Ammon's horn (tissue), 1 donor: Measurements from ENCODE around the gene SRD5A1.

Experiments used
- DNase-seq: peaks from one replicate; pipeline ENCODE4 v3.0.0-alpha.2; 2016; ENCODE audit warnings: low spot score

SRD5A1 gene

GRCh38 chr5:6604341-6604740, 28.9 kb upstream of the SRD5A1 start:
- no peak for DNase-seq

GRCh38 chr5:6604946-6605345, 28.3 kb upstream of the SRD5A1 start:
- DNase-seq = no peak

GRCh38 chr5:6606884-6607558, 26.2 kb upstream of the SRD5A1 start:
- DNase-seq = no peak

- DNase-seq = no peak
Observed at GRCh38 chr5:6607559-6607936, 25.7 kb upstream of the SRD5A1 start.

- no peak for DNase-seq
Observed at GRCh38 chr5:6608016-6608415, 25.2 kb upstream of the SRD5A1 start.

- DNase-seq = no peak
Observed at GRCh38 chr5:6611334-6612256, 21.6 kb upstream of the SRD5A1 start.

GRCh38 chr5:6615034-6615815, 18.0 kb upstream of the SRD5A1 start:
- no peak for DNase-seq

GRCh38 chr5:6616632-6617031, 16.6 kb upstream of the SRD5A1 start:
- DNase-seq = no peak

- no peak for DNase-seq
Observed at GRCh38 chr5:6623228-6623627, 10.0 kb upstream of the SRD5A1 start.

- DNase-seq = no peak
Observed at GRCh38 chr5:6623941-6624340, 9.3 kb upstream of the SRD5A1 start.

- DNase-seq = no peak
Observed at GRCh38 chr5:6626508-6626907, 6.7 kb upstream of the SRD5A1 start.

- no peak for DNase-seq
Observed at GRCh38 chr5:6631441-6631840, 1.8 kb upstream of the SRD5A1 start.

- DNase-seq = peak; percentile 14
Observed at GRCh38 chr5:6632324-6632887, 834 bp upstream of the SRD5A1 start.

GRCh38 chr5:6633469-6634245, 417 bp downstream of the SRD5A1 start:
- no peak for DNase-seq

GRCh38 chr5:6634306-6634705, 1.1 kb downstream of the SRD5A1 start:
- no peak for DNase-seq

- no peak for DNase-seq
Observed at GRCh38 chr5:6634788-6635430, 1.7 kb downstream of the SRD5A1 start.

- DNase-seq = no peak
Observed at GRCh38 chr5:6636293-6636692, 3.1 kb downstream of the SRD5A1 start.

- no peak for DNase-seq
Observed at GRCh38 chr5:6637022-6637421, 3.8 kb downstream of the SRD5A1 start.

GRCh38 chr5:6637590-6637989, 4.3 kb downstream of the SRD5A1 start:
- no peak for DNase-seq

- DNase-seq = no peak
Observed at GRCh38 chr5:6638236-6638635, 5.0 kb downstream of the SRD5A1 start.

GRCh38 chr5:6642655-6643054, 9.4 kb downstream of the SRD5A1 start:
- no peak for DNase-seq
